ENCODE results near the gene TMEM219. TPM values are rescaled to one million over a fixed set of nuclear protein-coding genes. Genes with fewer than 3 reads are reported as not detected.

Gene TMEM219
- total and polyA plus RNA-seq, 8 donors, result 58.3 to 114 (median 72.9) TPM

GRCh38 chr16:29916979-29917378 lies 44.9 kb upstream of the TMEM219 start:
- no peak overlapping the region for H3K4me3 ChIP-seq
- no peak for DNase-seq
- peaks cover 0 to 16% (median 0%) of the 10 kb centered on the region in 3 donors for H3K36me3 ChIP-seq
- TF ChIP-seq CTCF (IDR thresholded peaks at IDR 0.05), result no peak
- WGBS, 2 donors, result 95 to 96% methylated on average over 1 of the region's 1 CpG
- no peaks in the 10 kb centered on the region for H3K27me3 ChIP-seq
- no peak for FAIRE-seq
- no peaks in the 10 kb centered on the region for H3K9me3 ChIP-seq
- no peaks in the 10 kb centered on the region for H3K4me1 ChIP-seq
- intact Hi-C loops (cut with DNase I), result no loop called here
- H3K27ac ChIP-seq, result no peak overlapping the region
- no peak for ATAC-seq

GRCh38 chr16:29920288-29921033 lies 41.4 kb upstream of the TMEM219 start:
- Histone ChIP-seq H3K9me3 (no peaks in the 10 kb centered on the region), H3K4me3 (no peak overlapping the region), H3K4me1 (peaks cover 0 to 10% (median 9%) of the 10 kb centered on the region in 3 donors), H3K27me3 (no peaks in the 10 kb centered on the region), H3K36me3 (peaks cover 0 to 16% (median 0%) of the 10 kb centered on the region in 3 donors), H3K27ac (no peak overlapping the region)
- TF ChIP-seq CTCF (IDR thresholded peaks at IDR 0.05), result no peak
- no peak for FAIRE-seq
- intact Hi-C loops (cut with DNase I), result no loop called here
- no peak for DNase-seq
- no peak for ATAC-seq
- WGBS, 2 donors, result 71 to 79% methylated on average over 6 of the region's 6 CpGs

GRCh38 chr16:29921034-29921385 lies 40.9 kb upstream of the TMEM219 start:
- H3K36me3 ChIP-seq, result peaks cover 0 to 16% (median 0%) of the 10 kb centered on the region in 3 donors
- no peak for TF ChIP-seq CTCF (IDR thresholded peaks at IDR 0.05)
- no peak for DNase-seq
- no peak overlapping the region for H3K27ac ChIP-seq
- 89 to 90% methylated on average over 3 of the region's 3 CpGs for WGBS, 2 donors
- no peaks in the 10 kb centered on the region for H3K9me3 ChIP-seq
- intact Hi-C loops (cut with DNase I), result no loop called here
- H3K4me1 ChIP-seq, result peaks cover 0 to 10% (median 9%) of the 10 kb centered on the region in 3 donors
- H3K4me3 ChIP-seq, result no peak overlapping the region
- ATAC-seq, result no peak
- FAIRE-seq, result no peak
- H3K27me3 ChIP-seq, result no peaks in the 10 kb centered on the region

GRCh38 chr16:29922326-29922725 lies 39.6 kb upstream of the TMEM219 start:
- intact Hi-C loops (cut with DNase I), result no loop called here
- 88% methylated on average over 2 of the region's 2 CpGs for WGBS, 2 donors
- DNase-seq (no peak), ATAC-seq (no peak), FAIRE-seq (no peak)
- no peaks in the 10 kb centered on the region for H3K27me3 ChIP-seq
- H3K4me1 ChIP-seq, result peaks cover 0 to 15% (median 13%) of the 10 kb centered on the region in 3 donors
- peaks cover 0 to 16% (median 0%) of the 10 kb centered on the region in 3 donors for H3K36me3 ChIP-seq
- no peak for TF ChIP-seq CTCF (IDR thresholded peaks at IDR 0.05)
- no peak overlapping the region for H3K4me3 ChIP-seq
- no peak overlapping the region for H3K27ac ChIP-seq
- H3K9me3 ChIP-seq, result no peaks in the 10 kb centered on the region

- intact Hi-C loops (cut with DNase I), result no loop called here
- DNase-seq (no peak), ATAC-seq (no peak), FAIRE-seq (no peak)
- H3K9me3 ChIP-seq, result no peaks in the 10 kb centered on the region
- no peak overlapping the region for H3K27ac ChIP-seq
- WGBS, 2 donors, result 97 to 98% methylated on average over 12 of the region's 12 CpGs
- H3K4me3 ChIP-seq, result no peak overlapping the region
- H3K27me3 ChIP-seq, result no peaks in the 10 kb centered on the region
- peaks cover 0 to 16% (median 13%) of the 10 kb centered on the region in 3 donors for H3K4me1 ChIP-seq
- H3K36me3 ChIP-seq, result peaks cover 0 to 16% (median 0%) of the 10 kb centered on the region in 3 donors
- no peak for TF ChIP-seq CTCF (IDR thresholded peaks at IDR 0.05)
These were observed 38.8 kb upstream of the TMEM219 start for GRCh38 chr16:29922986-29923501.

Data from pancreas (tissue), 10 donors.